Fibroblast of mammary gland (primary cell): ENCODE data around the gene CIBAR2.

Source experiments
- DNase-seq: peaks from one replicate; pipeline ENCODE4 v3.0.0-alpha.2; 2010; ENCODE audit warnings: low read depth
- H3K4me3 ChIP-seq: 2 replicates; pipeline ENCODE4 v1.5.1; 2011; ENCODE audit warnings: low read depth, mild to moderate bottlenecking, low read length, moderate library complexity; ENCODE audit not compliant: control insufficient read depth
- TF ChIP-seq, protein P1 (sequence below): conservative IDR thresholded peaks from 2 replicates; pipeline ENCODE4 v1.5.1; 2011; ENCODE audit warnings: low read depth, low read length, inconsistent platforms; ENCODE audit not compliant: control insufficient read depth, insufficient read depth

The CIBAR2 gene

DNA sequence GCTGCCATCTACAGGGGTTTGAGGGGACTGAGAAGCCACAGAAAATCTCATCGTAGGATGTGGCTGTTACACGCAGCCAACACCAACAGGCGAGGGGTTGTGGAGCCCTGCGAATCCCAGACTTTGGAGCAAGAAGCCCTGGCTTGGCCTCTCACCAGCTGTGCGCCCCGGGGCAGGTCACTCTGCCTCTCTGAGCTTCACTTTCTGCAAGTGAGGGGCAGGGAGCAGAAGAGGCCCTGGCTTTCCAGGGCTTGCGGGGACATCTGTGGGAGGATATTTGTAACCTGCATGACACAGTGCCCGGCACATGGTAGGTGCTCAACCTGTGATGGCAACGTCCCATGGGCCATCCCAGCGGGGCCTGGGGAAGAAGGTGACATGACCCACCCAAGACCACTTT lies 32.9 kb upstream of the CIBAR2 start:
- TF ChIP-seq, protein P1, sequence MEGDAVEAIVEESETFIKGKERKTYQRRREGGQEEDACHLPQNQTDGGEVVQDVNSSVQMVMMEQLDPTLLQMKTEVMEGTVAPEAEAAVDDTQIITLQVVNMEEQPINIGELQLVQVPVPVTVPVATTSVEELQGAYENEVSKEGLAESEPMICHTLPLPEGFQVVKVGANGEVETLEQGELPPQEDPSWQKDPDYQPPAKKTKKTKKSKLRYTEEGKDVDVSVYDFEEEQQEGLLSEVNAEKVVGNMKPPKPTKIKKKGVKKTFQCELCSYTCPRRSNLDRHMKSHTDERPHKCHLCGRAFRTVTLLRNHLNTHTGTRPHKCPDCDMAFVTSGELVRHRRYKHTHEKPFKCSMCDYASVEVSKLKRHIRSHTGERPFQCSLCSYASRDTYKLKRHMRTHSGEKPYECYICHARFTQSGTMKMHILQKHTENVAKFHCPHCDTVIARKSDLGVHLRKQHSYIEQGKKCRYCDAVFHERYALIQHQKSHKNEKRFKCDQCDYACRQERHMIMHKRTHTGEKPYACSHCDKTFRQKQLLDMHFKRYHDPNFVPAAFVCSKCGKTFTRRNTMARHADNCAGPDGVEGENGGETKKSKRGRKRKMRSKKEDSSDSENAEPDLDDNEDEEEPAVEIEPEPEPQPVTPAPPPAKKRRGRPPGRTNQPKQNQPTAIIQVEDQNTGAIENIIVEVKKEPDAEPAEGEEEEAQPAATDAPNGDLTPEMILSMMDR = no peak
- no peak overlapping the region for H3K4me3 ChIP-seq
- DNase-seq = no peak

DNA sequence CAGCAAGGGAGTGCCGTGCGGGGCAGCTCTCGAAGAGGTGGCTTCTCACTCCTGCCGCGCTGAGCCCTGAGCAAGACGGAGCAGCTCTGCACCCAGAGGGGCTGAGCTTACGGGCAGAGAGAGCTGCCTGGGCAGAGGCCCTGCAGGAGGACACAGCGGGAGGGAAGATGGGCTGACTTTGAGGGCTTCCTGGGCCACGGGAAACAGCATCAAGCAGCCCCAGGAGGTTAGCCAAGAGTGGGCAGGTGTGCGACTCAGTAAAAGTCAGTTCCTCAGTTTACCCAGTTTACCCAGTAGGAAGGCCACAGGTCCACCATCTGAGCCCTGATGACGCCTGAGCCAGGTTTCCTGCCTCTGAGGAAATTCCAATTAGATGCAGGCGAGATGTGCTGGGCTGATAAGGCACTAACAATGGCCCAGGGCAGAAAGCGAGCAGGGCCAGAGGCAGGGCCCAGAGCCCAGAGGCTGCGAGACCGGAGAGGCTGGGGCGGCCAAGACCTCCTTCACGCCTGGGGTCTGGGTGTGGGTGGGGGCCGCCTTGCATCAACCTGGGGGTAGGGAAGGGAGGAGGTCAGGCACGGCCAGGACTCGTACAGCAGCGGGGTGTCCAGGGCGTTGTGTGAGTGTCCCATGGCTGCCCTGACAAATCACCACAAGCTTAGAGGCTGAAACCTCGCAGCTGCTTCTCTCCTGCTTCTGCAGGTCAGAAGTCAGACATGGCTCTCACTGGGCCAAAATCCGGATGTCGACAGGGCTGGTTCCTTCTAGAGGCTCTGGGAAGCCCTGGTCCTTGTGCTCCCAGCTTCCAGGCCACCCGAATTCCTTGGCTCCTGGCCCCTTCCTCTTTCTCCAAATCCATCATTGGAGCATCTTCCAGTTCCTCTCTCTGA lies 32.0 kb upstream of the CIBAR2 start:
- TF ChIP-seq, protein P1 = no peak
- no peak for DNase-seq
- no peak overlapping the region for H3K4me3 ChIP-seq

DNA sequence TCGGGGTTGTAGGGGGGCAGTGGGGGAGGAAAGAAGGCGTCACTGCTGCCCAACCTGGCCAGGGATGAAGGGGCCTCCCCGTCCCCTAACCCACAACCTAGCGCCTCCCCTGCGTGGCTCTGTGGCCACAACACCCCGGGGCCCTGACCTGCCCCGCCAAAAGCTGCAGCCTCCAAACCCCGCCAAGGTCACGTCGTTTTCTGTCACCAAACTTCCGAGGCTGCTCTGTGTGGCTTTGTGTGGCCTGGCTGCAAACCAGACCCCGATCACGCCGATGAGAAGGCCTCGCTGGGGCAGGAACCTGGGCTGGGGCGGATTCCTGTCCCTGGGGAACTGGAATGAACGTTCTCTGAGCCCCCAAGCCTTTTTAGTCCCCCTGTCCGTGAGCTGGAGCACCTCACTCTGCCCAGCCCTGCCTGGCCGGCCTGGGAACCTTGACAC lies 30.5 kb upstream of the CIBAR2 start:
- DNase-seq = no peak
- TF ChIP-seq, protein P1 = no peak

DNA sequence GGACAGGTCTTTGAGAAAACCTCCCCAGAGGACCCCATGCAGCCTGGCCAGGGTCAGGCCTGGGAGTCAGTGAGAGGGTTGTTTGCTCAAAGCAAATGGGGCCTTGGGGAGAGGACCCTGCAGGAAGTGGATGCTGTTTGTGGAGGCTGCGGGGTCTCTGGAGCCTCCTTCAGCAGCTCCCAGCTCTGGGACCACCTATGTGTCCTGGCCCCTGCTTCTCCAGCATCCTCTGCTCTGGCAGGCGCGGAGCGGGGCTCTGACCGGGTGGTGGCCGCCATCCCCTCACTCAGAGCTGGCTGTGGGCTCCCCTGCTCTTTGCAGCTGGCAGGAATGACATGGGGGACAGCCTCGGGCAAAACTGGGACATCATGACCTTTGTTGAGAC lies 29.8 kb upstream of the CIBAR2 start:
- no peak overlapping the region for H3K4me3 ChIP-seq
- TF ChIP-seq, protein P1 = no peak
- DNase-seq = no peak

More for the DNA sequence above, 30.5 kb upstream of the CIBAR2 start:
- H3K4me3 ChIP-seq = no peak overlapping the region

DNA sequence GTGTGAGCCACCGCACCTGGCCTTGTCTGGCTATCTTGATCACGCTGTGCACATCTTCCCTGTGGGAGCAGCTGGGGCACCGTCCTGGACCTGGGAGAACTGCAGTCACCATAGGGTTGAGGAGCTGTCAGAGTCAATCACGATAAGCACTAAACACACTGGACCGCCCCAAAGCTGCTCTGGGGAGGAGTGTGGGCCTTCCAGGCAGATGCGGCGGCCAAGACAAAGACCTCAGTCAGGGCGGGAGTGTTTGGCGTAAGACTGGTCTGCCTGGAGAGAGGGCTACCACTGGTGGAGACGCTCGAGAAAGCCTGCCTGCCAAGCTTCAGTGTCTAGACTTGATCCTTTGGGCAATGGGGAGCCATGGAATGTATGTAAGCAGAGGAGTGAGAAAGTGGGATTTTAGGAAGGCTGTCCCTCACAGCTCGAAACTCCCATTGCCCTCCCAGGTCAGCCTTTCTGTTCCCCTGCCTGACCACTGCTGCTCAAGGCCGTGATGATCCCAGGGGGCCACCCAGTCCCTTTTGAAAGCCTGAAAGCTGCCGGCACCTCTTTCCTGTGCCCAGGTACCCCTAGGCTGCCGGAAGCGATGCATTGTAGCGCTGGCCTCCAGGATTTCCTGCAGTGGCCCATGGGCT lies 29.3 kb upstream of the CIBAR2 start:
- TF ChIP-seq, protein P1 = no peak
- no peak overlapping the region for H3K4me3 ChIP-seq
- DNase-seq = no peak

DNA sequence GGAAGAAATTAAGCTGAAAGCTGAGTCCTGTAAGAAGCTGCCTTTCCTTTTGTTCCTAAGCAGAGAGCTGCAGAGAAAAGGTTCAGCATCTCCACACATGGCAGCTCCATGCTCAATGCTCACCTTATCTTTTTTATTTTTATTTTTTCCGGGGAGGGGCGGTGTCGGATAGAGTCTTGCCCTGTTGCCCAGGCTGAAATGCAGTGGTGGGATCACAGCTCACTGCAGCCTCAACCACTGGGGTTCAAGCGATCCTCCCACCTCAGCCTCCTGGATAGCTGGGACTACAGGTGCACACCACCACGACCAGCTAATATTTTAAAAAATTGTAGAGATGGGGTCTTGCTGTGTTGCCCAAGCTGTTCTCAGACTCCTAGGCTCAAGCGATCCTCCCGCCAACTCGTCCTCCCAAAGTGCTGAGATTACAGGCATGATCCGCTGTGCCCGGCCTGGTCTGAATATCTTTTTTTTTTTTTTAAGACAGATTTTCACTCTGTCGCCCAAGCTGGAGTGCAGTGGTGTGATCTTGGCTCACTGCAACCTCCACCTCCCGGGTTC lies 28.3 kb upstream of the CIBAR2 start:
- DNase-seq = no peak
- H3K4me3 ChIP-seq = no peak overlapping the region
- TF ChIP-seq, protein P1 = no peak
